Measurements from ENCODE around the gene DARS1. TPM values are rescaled to one million over a fixed set of nuclear protein-coding genes. Genes with fewer than 3 reads are reported as not detected.

Gene DARS1
- total RNA-seq, 4 donors from 2014 or later, result 43.7 to 56.7 (median 50.3) TPM

DNA sequence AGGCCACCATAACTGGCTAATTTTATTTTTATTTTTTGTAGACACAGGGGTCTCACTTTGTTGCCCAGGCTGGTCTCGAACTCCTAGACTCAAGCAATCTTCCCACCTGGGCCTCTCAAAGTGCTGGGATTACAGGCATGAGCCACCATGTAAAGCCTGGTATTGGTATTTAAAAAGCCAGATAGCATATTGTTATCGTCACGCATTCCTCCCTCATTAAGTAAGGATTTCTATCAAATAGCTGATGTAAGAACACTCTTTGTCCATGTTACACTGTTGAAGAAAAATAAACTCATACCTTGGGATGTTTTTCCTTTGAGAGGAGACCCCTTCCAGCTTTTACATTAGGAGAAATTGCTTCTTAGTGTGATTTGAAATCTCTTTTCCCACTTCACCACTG lies 39.2 kb upstream of the DARS1 start:
- TF ChIP-seq POLR2A (IDR thresholded peaks at IDR 0.05), result no peak
- TF ChIP-seq CTCF (IDR thresholded peaks at IDR 0.05), result no peak
- H3K27ac ChIP-seq, result no peak overlapping the region
- no peak overlapping the region for H3K4me3 ChIP-seq
- WGBS, 2 donors, result 98 to 100% methylated on average over 3 of the region's 3 CpGs
- no peak for DNase-seq (ENCODE audit: low spot score in 2 of 2)
- no peaks in the 10 kb centered on the region for H3K36me3 ChIP-seq
- no peaks in the 10 kb centered on the region for H3K9me3 ChIP-seq
- peaks cover 0 to 7% (median 0%) of the 10 kb centered on the region in 4 donors for H3K4me1 ChIP-seq
- no peaks in the 10 kb centered on the region for H3K27me3 ChIP-seq

GRCh38 chr2:136024185-136024584 lies 38.8 kb upstream of the DARS1 start:
- H3K4me1 ChIP-seq, result peaks cover 0 to 7% (median 0%) of the 10 kb centered on the region in 4 donors

GRCh38 chr2:136023416-136023815 lies 38.0 kb upstream of the DARS1 start:
- 88% methylated on average over 2 of the region's 2 CpGs for WGBS, 2 donors

More at GRCh38 chr2:136024185-136024584, 38.8 kb upstream of the DARS1 start:
- WGBS, 2 donors, result 95 to 97% methylated on average over 6 of the region's 6 CpGs
- Histone ChIP-seq H3K27ac (no peak overlapping the region), H3K4me3 (no peak overlapping the region), H3K9me3 (no peaks in the 10 kb centered on the region), H3K36me3 (no peaks in the 10 kb centered on the region), H3K27me3 (no peaks in the 10 kb centered on the region)
- DNase-seq (ENCODE audit: low spot score in 2 of 2), result no peak
- TF ChIP-seq CTCF (IDR thresholded peaks at IDR 0.05) (no peak), EP300 (IDR thresholded peaks at IDR 0.05) (no peak), POLR2A (IDR thresholded peaks at IDR 0.05) (no peak)

GRCh38 chr2:136022396-136023146 lies 37.1 kb upstream of the DARS1 start:
- no peaks in the 10 kb centered on the region for H3K9me3 ChIP-seq
- H3K36me3 ChIP-seq, result no peaks in the 10 kb centered on the region
- no peaks in the 10 kb centered on the region for H3K27me3 ChIP-seq
- H3K4me1 ChIP-seq, result peaks cover 0 to 7% (median 0%) of the 10 kb centered on the region in 4 donors
- TF ChIP-seq CTCF (IDR thresholded peaks at IDR 0.05), result no peak
- no peak for TF ChIP-seq POLR2A (IDR thresholded peaks at IDR 0.05)
- no peak for TF ChIP-seq EP300 (IDR thresholded peaks at IDR 0.05)
- no peak overlapping the region for H3K4me3 ChIP-seq
- no peak for DNase-seq (ENCODE audit: low spot score in 2 of 2)
- no peak overlapping the region for H3K27ac ChIP-seq
- WGBS, 2 donors, result 90 to 91% methylated on average over 3 of the region's 3 CpGs

More at GRCh38 chr2:136023416-136023815, 38.0 kb upstream of the DARS1 start:
- H3K4me3 ChIP-seq, result no peak overlapping the region
- H3K4me1 ChIP-seq, result peaks cover 0 to 7% (median 0%) of the 10 kb centered on the region in 4 donors
- TF ChIP-seq CTCF (IDR thresholded peaks at IDR 0.05) (no peak), EP300 (IDR thresholded peaks at IDR 0.05) (no peak), POLR2A (IDR thresholded peaks at IDR 0.05) (no peak)
- no peaks in the 10 kb centered on the region for H3K9me3 ChIP-seq
- no peak for DNase-seq (ENCODE audit: low spot score in 2 of 2)
- H3K36me3 ChIP-seq, result no peaks in the 10 kb centered on the region
- H3K27ac ChIP-seq, result no peak overlapping the region
- no peaks in the 10 kb centered on the region for H3K27me3 ChIP-seq

GRCh38 chr2:136021976-136022375 lies 36.5 kb upstream of the DARS1 start:
- no peak for TF ChIP-seq POLR2A (IDR thresholded peaks at IDR 0.05)
- no peak for TF ChIP-seq CTCF (IDR thresholded peaks at IDR 0.05)
- no peak for TF ChIP-seq EP300 (IDR thresholded peaks at IDR 0.05)
- Histone ChIP-seq H3K4me3 (no peak overlapping the region), H3K27me3 (no peaks in the 10 kb centered on the region), H3K9me3 (no peaks in the 10 kb centered on the region), H3K27ac (no peak overlapping the region), H3K36me3 (no peaks in the 10 kb centered on the region), H3K4me1 (peaks cover 0 to 7% (median 0%) of the 10 kb centered on the region in 4 donors)
- 90 to 91% methylated on average over 4 of the region's 4 CpGs for WGBS, 2 donors
- DNase-seq (ENCODE audit: low spot score in 2 of 2), result no peak

All from tibial nerve (tissue), 4 donors.